OCI-LY1 (cell line): ENCODE measurements around the gene GNA12.

ENCODE experiments used
- H2AFZ ChIP-seq: fragments of 200-600 bp; sonication (generic), shearing (Covaris generic); 2 replicates; pipeline ENCODE4 v1.6.0; 2014; ENCODE audit warnings: antibody characterized with exemption, mild to moderate bottlenecking, low read length
- H3F3A ChIP-seq: fragments of 200-600 bp; sonication (generic), shearing (Covaris generic); 2 replicates; pipeline ENCODE4 v1.6.0; 2014; ENCODE audit warnings: mild to moderate bottlenecking, antibody characterized with exemption, low read length, moderate library complexity; ENCODE audit not compliant: insufficient read depth
- H3K27ac ChIP-seq: fragments of 200-600 bp; sonication (generic); 2 replicates; pipeline ENCODE4 v1.5.1; 2014; ENCODE audit warnings: low read length, mixed run types, mild to moderate bottlenecking, low read depth; ENCODE audit not compliant: poor library complexity, severe bottlenecking
- H3K27me3 ChIP-seq: fragments of 200-600 bp; sonication (generic); 2 replicates; pipeline ENCODE4 v1.6.0; 2014; ENCODE audit warnings: antibody characterized with exemption, mild to moderate bottlenecking, low read length, moderate library complexity; ENCODE audit not compliant: insufficient read depth
- H3K36me3 ChIP-seq: fragments of 200-600 bp; sonication (generic); 2 replicates; pipeline ENCODE4 v1.6.1; 2014; ENCODE audit warnings: mild to moderate bottlenecking, antibody characterized with exemption, low read length, moderate library complexity, mixed read lengths; ENCODE audit not compliant: insufficient read depth
- H3K4me1 ChIP-seq: fragments of 200-600 bp; sonication (generic); 2 replicates; pipeline ENCODE4 v1.5.1; 2014; ENCODE audit warnings: mild to moderate bottlenecking, low read length, moderate library complexity; ENCODE audit not compliant: insufficient read depth, severe bottlenecking
- H3K4me2 ChIP-seq: fragments of 200-600 bp; sonication (generic), shearing (Covaris generic); 2 replicates; pipeline ENCODE4 v1.6.1; 2014; ENCODE audit warnings: low read length
- H3K4me3 ChIP-seq: fragments of 200-600 bp; sonication (generic); 2 replicates; pipeline ENCODE4 v1.5.1; 2014; ENCODE audit warnings: low read length, low read depth, mild to moderate bottlenecking, mixed read lengths; ENCODE audit not compliant: poor library complexity, severe bottlenecking
- H3K79me2 ChIP-seq: fragments of 200-600 bp; shearing (Covaris generic); 2 replicates; pipeline ENCODE4 v1.6.1; 2016; ENCODE audit warnings: mixed run types, low read length, mixed read lengths; ENCODE audit not compliant: insufficient read depth
- H3K9ac ChIP-seq: fragments of 200-600 bp; sonication (generic), shearing (Covaris generic); 2 replicates; pipeline ENCODE4 v1.6.1; 2014; ENCODE audit warnings: mild to moderate bottlenecking, low read length, mixed read lengths
- H3K9me2 ChIP-seq: fragments of 200-600 bp; sonication (generic), shearing (Covaris generic); 2 replicates; pipeline ENCODE4 v1.6.1; 2014; ENCODE audit warnings: low read depth, mild to moderate bottlenecking, low read length, mixed read lengths
- H3K9me3 ChIP-seq: fragments of 200-600 bp; shearing (Covaris generic); 2 replicates; pipeline ENCODE4 v1.6.1; 2014; ENCODE audit warnings: low read length, mixed read lengths
- H4K20me1 ChIP-seq: fragments of 200-600 bp; sonication (generic), shearing (Covaris generic); 2 replicates; pipeline ENCODE4 v1.6.0; 2016; ENCODE audit warnings: mild to moderate bottlenecking, low read length; ENCODE audit not compliant: insufficient read depth
- EZH2 ChIP-seq: fragments of 200-600 bp; sonication (generic), shearing (Covaris generic); IDR thresholded peaks from 2 replicates; pipeline ENCODE4 v1.8.0; 2017; ENCODE audit warnings: borderline replicate concordance, mixed run types, mild to moderate bottlenecking, antibody characterized with exemption, low read length, moderate library complexity, mixed read lengths
- TF ChIP-seq, protein P1 (sequence below): fragments of 200-600 bp; sonication (generic), shearing (Covaris generic); IDR thresholded peaks from 2 replicates; pipeline ENCODE4 v1.5.1; 2017; ENCODE audit warnings: mild to moderate bottlenecking, antibody characterized with exemption, low read length, moderate library complexity, mixed read lengths

GNA12 gene

GRCh38 chr7:2763597-2763996, 80.5 kb downstream of the GNA12 start:
- Histone ChIP-seq H3K9me2 (no peaks in the 10 kb centered on the region), H3K9ac (no peak overlapping the region), H2AFZ (no peak overlapping the region), H3K9me3 (no peaks in the 10 kb centered on the region), H3K27me3 (no peaks in the 10 kb centered on the region), H3K36me3 (no peaks in the 10 kb centered on the region), H3K4me2 (no peak overlapping the region), H4K20me1 (no peaks in the 10 kb centered on the region), H3F3A (no peaks in the 10 kb centered on the region), H3K27ac (no peak overlapping the region), H3K4me3 (no peak overlapping the region), H3K79me2 (no peaks in the 10 kb centered on the region), H3K4me1 (no peaks in the 10 kb centered on the region)
- no peak for TF ChIP-seq EZH2
- TF ChIP-seq, protein P1, sequence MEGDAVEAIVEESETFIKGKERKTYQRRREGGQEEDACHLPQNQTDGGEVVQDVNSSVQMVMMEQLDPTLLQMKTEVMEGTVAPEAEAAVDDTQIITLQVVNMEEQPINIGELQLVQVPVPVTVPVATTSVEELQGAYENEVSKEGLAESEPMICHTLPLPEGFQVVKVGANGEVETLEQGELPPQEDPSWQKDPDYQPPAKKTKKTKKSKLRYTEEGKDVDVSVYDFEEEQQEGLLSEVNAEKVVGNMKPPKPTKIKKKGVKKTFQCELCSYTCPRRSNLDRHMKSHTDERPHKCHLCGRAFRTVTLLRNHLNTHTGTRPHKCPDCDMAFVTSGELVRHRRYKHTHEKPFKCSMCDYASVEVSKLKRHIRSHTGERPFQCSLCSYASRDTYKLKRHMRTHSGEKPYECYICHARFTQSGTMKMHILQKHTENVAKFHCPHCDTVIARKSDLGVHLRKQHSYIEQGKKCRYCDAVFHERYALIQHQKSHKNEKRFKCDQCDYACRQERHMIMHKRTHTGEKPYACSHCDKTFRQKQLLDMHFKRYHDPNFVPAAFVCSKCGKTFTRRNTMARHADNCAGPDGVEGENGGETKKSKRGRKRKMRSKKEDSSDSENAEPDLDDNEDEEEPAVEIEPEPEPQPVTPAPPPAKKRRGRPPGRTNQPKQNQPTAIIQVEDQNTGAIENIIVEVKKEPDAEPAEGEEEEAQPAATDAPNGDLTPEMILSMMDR: no peak

DNA sequence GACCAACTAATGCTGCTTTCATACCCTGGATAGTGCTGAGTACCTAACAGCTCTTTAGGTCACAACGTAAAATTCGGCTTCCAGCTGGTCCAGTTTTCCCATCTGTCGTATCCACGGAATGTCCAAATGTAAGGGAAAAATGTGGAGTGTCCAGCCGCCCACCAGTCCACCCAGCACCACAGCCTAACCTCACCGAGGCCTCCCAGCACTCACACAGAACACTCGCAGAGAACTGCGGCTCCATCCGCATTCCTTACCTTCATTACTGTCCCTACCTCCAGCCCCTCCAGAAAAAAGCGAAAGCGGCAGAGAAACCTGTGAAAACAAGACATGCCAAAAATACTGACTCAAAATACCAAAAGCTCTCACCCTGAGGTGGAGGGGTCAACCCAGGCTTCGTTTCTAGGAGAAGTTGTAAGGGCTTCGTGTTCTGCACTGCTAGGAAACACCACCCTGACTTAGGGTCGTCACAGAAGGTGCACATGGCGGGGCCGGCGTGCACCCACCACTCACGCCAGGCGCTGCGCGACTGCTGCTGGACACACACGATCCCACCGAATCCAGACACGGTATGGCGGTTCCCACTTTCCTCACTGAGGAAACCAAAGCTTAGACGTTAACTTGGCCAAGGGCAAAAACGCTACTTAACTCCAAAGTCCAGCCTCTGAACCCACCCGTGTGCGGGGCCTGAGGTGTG, 82.2 kb downstream of the GNA12 start:
- Histone ChIP-seq H2AFZ (no peak overlapping the region), H3F3A (no peaks in the 10 kb centered on the region), H3K9me2 (no peaks in the 10 kb centered on the region), H4K20me1 (no peaks in the 10 kb centered on the region), H3K79me2 (no peaks in the 10 kb centered on the region), H3K36me3 (no peaks in the 10 kb centered on the region), H3K27me3 (no peaks in the 10 kb centered on the region), H3K27ac (no peak overlapping the region), H3K4me3 (no peak overlapping the region), H3K9ac (no peak overlapping the region), H3K9me3 (no peaks in the 10 kb centered on the region), H3K4me1 (no peaks in the 10 kb centered on the region), H3K4me2 (no peak overlapping the region)
- TF ChIP-seq, protein P1: no peak
- no peak for TF ChIP-seq EZH2

DNA sequence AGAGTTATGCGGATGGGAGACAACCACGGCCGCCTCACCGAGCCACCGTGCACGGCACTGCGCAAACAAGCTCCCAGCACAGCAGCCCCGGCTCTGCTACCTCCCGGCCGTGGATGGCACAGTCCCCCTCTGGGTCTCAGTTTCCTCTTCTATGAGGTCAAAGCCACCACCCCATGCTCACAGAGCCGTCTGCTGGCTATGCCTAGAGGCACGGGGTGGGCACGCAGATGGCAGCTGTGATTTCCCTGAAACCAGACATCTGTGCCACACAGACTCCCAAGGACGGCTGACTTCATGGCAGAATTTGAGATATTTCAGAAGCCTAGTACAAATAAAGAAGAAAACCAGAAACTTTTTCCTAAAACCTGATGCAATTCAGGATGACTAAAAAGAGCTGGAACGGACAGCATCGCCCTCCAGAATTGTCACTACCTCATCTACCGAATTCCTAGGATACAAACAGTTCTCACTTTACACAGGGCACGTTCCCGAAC, 82.9 kb downstream of the GNA12 start:
- Histone ChIP-seq H3K4me2 (no peak overlapping the region), H3K4me1 (no peaks in the 10 kb centered on the region)

More for the DNA sequence above, 82.9 kb downstream of the GNA12 start:
- Histone ChIP-seq H3F3A (no peaks in the 10 kb centered on the region), H3K4me3 (no peak overlapping the region), H3K79me2 (no peaks in the 10 kb centered on the region), H3K9me2 (no peaks in the 10 kb centered on the region), H3K9me3 (no peaks in the 10 kb centered on the region), H4K20me1 (no peaks in the 10 kb centered on the region), H3K27me3 (no peaks in the 10 kb centered on the region), H3K9ac (no peak overlapping the region), H2AFZ (no peak overlapping the region), H3K27ac (no peak overlapping the region), H3K36me3 (no peaks in the 10 kb centered on the region)
- no peak for TF ChIP-seq EZH2
- TF ChIP-seq, protein P1: no peak
